ENCODE data around the gene NEGR1.

NEGR1 gene

GRCh38 chr1:71921204-71921603, 361.1 kb downstream of the NEGR1 start:
- H3K27ac ChIP-seq, result no peak overlapping the region
- ChIA-PET CTCF (no interaction called here), POLR2A (ENCODE audit: low non-redundant PET) (no interaction called here)
- TF ChIP-seq, protein P1, sequence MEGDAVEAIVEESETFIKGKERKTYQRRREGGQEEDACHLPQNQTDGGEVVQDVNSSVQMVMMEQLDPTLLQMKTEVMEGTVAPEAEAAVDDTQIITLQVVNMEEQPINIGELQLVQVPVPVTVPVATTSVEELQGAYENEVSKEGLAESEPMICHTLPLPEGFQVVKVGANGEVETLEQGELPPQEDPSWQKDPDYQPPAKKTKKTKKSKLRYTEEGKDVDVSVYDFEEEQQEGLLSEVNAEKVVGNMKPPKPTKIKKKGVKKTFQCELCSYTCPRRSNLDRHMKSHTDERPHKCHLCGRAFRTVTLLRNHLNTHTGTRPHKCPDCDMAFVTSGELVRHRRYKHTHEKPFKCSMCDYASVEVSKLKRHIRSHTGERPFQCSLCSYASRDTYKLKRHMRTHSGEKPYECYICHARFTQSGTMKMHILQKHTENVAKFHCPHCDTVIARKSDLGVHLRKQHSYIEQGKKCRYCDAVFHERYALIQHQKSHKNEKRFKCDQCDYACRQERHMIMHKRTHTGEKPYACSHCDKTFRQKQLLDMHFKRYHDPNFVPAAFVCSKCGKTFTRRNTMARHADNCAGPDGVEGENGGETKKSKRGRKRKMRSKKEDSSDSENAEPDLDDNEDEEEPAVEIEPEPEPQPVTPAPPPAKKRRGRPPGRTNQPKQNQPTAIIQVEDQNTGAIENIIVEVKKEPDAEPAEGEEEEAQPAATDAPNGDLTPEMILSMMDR (conservative IDR thresholded peaks at IDR 0.05; ENCODE audit: low read depth), result no peak
- no peak for DNase-seq (ENCODE audit: low spot score)

DNA sequence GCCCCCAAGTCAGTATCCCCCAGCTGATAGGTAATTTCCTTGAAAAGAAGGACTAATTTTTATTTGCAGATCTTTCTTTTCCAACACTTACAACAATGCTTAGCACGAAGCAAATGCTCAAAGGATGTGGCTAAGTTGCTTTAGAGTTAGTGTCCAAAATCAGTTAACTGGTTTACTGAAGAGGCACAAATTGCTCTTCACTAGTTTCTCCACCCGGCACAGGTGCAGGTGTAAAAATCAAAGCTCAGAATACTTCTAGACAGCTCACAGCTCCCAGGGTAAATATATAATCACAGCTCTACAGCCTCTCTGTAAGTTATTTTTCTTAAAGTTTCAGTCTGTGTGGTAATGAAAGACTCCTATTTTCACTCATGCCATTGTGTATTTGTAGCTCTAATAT, 361.8 kb downstream of the NEGR1 start:
- ChIA-PET CTCF (no interaction called here), POLR2A (ENCODE audit: low non-redundant PET) (no interaction called here)
- TF ChIP-seq, protein P1 (conservative IDR thresholded peaks at IDR 0.05; ENCODE audit: low read depth), result no peak

GRCh38 chr1:71919811-71920509, 362.4 kb downstream of the NEGR1 start:
- ChIA-PET CTCF (interaction anchor here (0.7 kb wide), 1 partner anchor 9 kb away, joined by 3 read pairs; no protein-coding TSS in a partner anchor), POLR2A (ENCODE audit: low non-redundant PET) (no interaction called here)
- no peak overlapping the region for H3K27ac ChIP-seq
- no peak for DNase-seq (ENCODE audit: low spot score)
- TF ChIP-seq, protein P1 (conservative IDR thresholded peaks at IDR 0.05; ENCODE audit: low read depth), result no peak

More for the DNA sequence above, 361.8 kb downstream of the NEGR1 start:
- no peak overlapping the region for H3K27ac ChIP-seq
- DNase-seq (ENCODE audit: low spot score), result no peak

- no peak overlapping the region for H3K27ac ChIP-seq
- TF ChIP-seq, protein P1 (conservative IDR thresholded peaks at IDR 0.05; ENCODE audit: low read depth), result no peak
- POLR2A ChIA-PET (ENCODE audit: low non-redundant PET), result no interaction called here
- no peak for DNase-seq (ENCODE audit: low spot score)
- CTCF ChIA-PET, result no interaction called here
Observed at GRCh38 chr1:71918630-71919029, 363.7 kb downstream of the NEGR1 start.

GRCh38 chr1:71916894-71917293, 365.4 kb downstream of the NEGR1 start:
- DNase-seq (ENCODE audit: low spot score), result no peak
- ChIA-PET POLR2A (ENCODE audit: low non-redundant PET) (no interaction called here), CTCF (no interaction called here)
- H3K27ac ChIP-seq, result no peak overlapping the region
- TF ChIP-seq, protein P1 (conservative IDR thresholded peaks at IDR 0.05; ENCODE audit: low read depth), result no peak

- POLR2A ChIA-PET (ENCODE audit: low non-redundant PET), result no interaction called here
- no peak for DNase-seq (ENCODE audit: low spot score)
- TF ChIP-seq, protein P1 (conservative IDR thresholded peaks at IDR 0.05; ENCODE audit: low read depth), result no peak
- no peak overlapping the region for H3K27ac ChIP-seq
- CTCF ChIA-PET, result no interaction called here
Observed at GRCh38 chr1:71914626-71915025, 367.7 kb downstream of the NEGR1 start.

All from RWPE1 (cell line).